Measurements from ENCODE around the gene ARID3B.
A peak's percentile ranks its signal among the peaks of the same experiment; 100 is the strongest.
"Not testable (repeated sequence)": the region's sequence is repeated elsewhere in the genome, so short reads cannot be mapped to it uniquely, and the experiment has no call there.

ARID3B gene

GRCh38 chr15:74523982-74524381 is 17.0 kb upstream of the ARID3B start:
- Mint-ChIP-seq H3K4me3 (no peak overlapping the region), H3K4me1 (ENCODE audit: low read depth) (no peaks in the 10 kb centered on the region), H3K36me3 (ENCODE audit: low read depth) (no peaks in the 10 kb centered on the region), H3K27me3 (no peaks in the 10 kb centered on the region), H3K9me3 (no peaks in the 10 kb centered on the region), H3K27ac (no peak overlapping the region)

GRCh38 chr15:74525309-74525708 is 15.7 kb upstream of the ARID3B start:
- Mint-ChIP-seq H3K4me1 (ENCODE audit: low read depth) (no peaks in the 10 kb centered on the region), H3K36me3 (ENCODE audit: low read depth) (no peaks in the 10 kb centered on the region), H3K27ac (no peak overlapping the region), H3K4me3 (no peak overlapping the region), H3K27me3 (no peaks in the 10 kb centered on the region), H3K9me3 (no peaks in the 10 kb centered on the region)

- H3K27me3 Mint-ChIP-seq = no peaks in the 10 kb centered on the region
- no peaks in the 10 kb centered on the region for H3K9me3 Mint-ChIP-seq
- no peaks in the 10 kb centered on the region for H3K36me3 Mint-ChIP-seq (ENCODE audit: low read depth)
- no peak overlapping the region for H3K27ac Mint-ChIP-seq
- H3K4me1 Mint-ChIP-seq (ENCODE audit: low read depth) = no peaks in the 10 kb centered on the region
- H3K4me3 Mint-ChIP-seq = no peak overlapping the region
These were observed 15.1 kb upstream of the ARID3B start for GRCh38 chr15:74525945-74526344.

GRCh38 chr15:74528876-74529275 is 12.1 kb upstream of the ARID3B start:
- H3K4me3 Mint-ChIP-seq = no peak overlapping the region
- H3K36me3 Mint-ChIP-seq (ENCODE audit: low read depth) = no peaks in the 10 kb centered on the region
- H3K9me3 Mint-ChIP-seq = no peaks in the 10 kb centered on the region
- no peaks in the 10 kb centered on the region for H3K4me1 Mint-ChIP-seq (ENCODE audit: low read depth)
- no peaks in the 10 kb centered on the region for H3K27me3 Mint-ChIP-seq
- no peak overlapping the region for H3K27ac Mint-ChIP-seq

- Mint-ChIP-seq H3K27me3 (no peaks in the 10 kb centered on the region), H3K36me3 (ENCODE audit: low read depth) (no peaks in the 10 kb centered on the region), H3K4me3 (no peak overlapping the region), H3K9me3 (no peaks in the 10 kb centered on the region), H3K4me1 (ENCODE audit: low read depth) (no peaks in the 10 kb centered on the region), H3K27ac (no peak overlapping the region)
These were observed 11.1 kb upstream of the ARID3B start for GRCh38 chr15:74529921-74530320.

- Mint-ChIP-seq H3K9me3 (no peaks in the 10 kb centered on the region), H3K36me3 (ENCODE audit: low read depth) (no peaks in the 10 kb centered on the region), H3K27me3 (no peaks in the 10 kb centered on the region), H3K4me1 (ENCODE audit: low read depth) (no peaks in the 10 kb centered on the region), H3K27ac (no peak overlapping the region), H3K4me3 (no peak overlapping the region)
These were observed 10.3 kb upstream of the ARID3B start for GRCh38 chr15:74530771-74531143.

GRCh38 chr15:74531144-74531811 is 9.7 kb upstream of the ARID3B start:
- Mint-ChIP-seq H3K27ac (no peak overlapping the region), H3K4me3 (no peak overlapping the region), H3K36me3 (ENCODE audit: low read depth) (no peaks in the 10 kb centered on the region), H3K27me3 (no peaks in the 10 kb centered on the region), H3K4me1 (ENCODE audit: low read depth) (no peaks in the 10 kb centered on the region), H3K9me3 (no peaks in the 10 kb centered on the region)

- Mint-ChIP-seq H3K27ac (no peak overlapping the region), H3K9me3 (no peaks in the 10 kb centered on the region), H3K4me3 (no peak overlapping the region), H3K4me1 (ENCODE audit: low read depth) (peaks cover 11% of the 10 kb centered on the region), H3K36me3 (ENCODE audit: low read depth) (peaks cover 7% of the 10 kb centered on the region), H3K27me3 (no peaks in the 10 kb centered on the region)
These were observed 5.5 kb upstream of the ARID3B start for GRCh38 chr15:74535388-74536084.

- no peaks in the 10 kb centered on the region for H3K9me3 Mint-ChIP-seq
- H3K4me1 Mint-ChIP-seq (ENCODE audit: low read depth) = peaks cover 21% of the 10 kb centered on the region
- no peaks in the 10 kb centered on the region for H3K27me3 Mint-ChIP-seq
- H3K27ac Mint-ChIP-seq = no peak overlapping the region
- no peak overlapping the region for H3K4me3 Mint-ChIP-seq
- H3K36me3 Mint-ChIP-seq (ENCODE audit: low read depth) = peaks cover 10% of the 10 kb centered on the region
These were observed 3.3 kb upstream of the ARID3B start for GRCh38 chr15:74537736-74538135.

- not testable (repeated sequence) for H3K27me3 Mint-ChIP-seq, H3K9me3 Mint-ChIP-seq
- Mint-ChIP-seq H3K36me3 (ENCODE audit: low read depth) (peaks cover 17% of the 10 kb centered on the region), H3K4me3 (peak overlapping the region; percentile 91), H3K4me1 (ENCODE audit: low read depth) (peaks cover 38% of the 10 kb centered on the region), H3K27ac (peak overlapping the region; percentile 73)
These were observed 1.5 kb upstream of the ARID3B start for GRCh38 chr15:74539521-74539920.

GRCh38 chr15:74540161-74540760 is 759 bp upstream of the ARID3B start:
- H3K27ac Mint-ChIP-seq = peak overlapping the region; percentile 92
- no peaks in the 10 kb centered on the region for H3K9me3 Mint-ChIP-seq
- H3K27me3 Mint-ChIP-seq = no peaks in the 10 kb centered on the region
- H3K4me3 Mint-ChIP-seq = peak overlapping the region; percentile 91
- H3K36me3 Mint-ChIP-seq (ENCODE audit: low read depth) = peaks cover 23% of the 10 kb centered on the region
- peaks cover 45% of the 10 kb centered on the region for H3K4me1 Mint-ChIP-seq (ENCODE audit: low read depth)

GRCh38 chr15:74541494-74542165 is 610 bp downstream of the ARID3B start:
- H3K27me3 Mint-ChIP-seq = no peaks in the 10 kb centered on the region
- peaks cover 31% of the 10 kb centered on the region for H3K36me3 Mint-ChIP-seq (ENCODE audit: low read depth)
- H3K4me1 Mint-ChIP-seq (ENCODE audit: low read depth) = peaks cover 59% of the 10 kb centered on the region

GRCh38 chr15:74542166-74543042 is 1.4 kb downstream of the ARID3B start:
- H3K36me3 Mint-ChIP-seq (ENCODE audit: low read depth) = peaks cover 34% of the 10 kb centered on the region
- no peaks in the 10 kb centered on the region for H3K9me3 Mint-ChIP-seq
- peaks cover 67% of the 10 kb centered on the region for H3K4me1 Mint-ChIP-seq (ENCODE audit: low read depth)
- H3K27me3 Mint-ChIP-seq = no peaks in the 10 kb centered on the region
- peak overlapping the region; percentile 93 for H3K4me3 Mint-ChIP-seq
- H3K27ac Mint-ChIP-seq = peak overlapping the region; percentile 91

More at GRCh38 chr15:74541494-74542165, 610 bp downstream of the ARID3B start:
- Mint-ChIP-seq H3K9me3 (no peaks in the 10 kb centered on the region), H3K27ac (peak overlapping the region; percentile 91), H3K4me3 (peak overlapping the region; percentile 93)

GRCh38 chr15:74543043-74543422 is 2.0 kb downstream of the ARID3B start:
- peak overlapping the region; percentile 3 for H3K27ac Mint-ChIP-seq
- no peaks in the 10 kb centered on the region for H3K27me3 Mint-ChIP-seq
- H3K36me3 Mint-ChIP-seq (ENCODE audit: low read depth) = peaks cover 39% of the 10 kb centered on the region
- H3K9me3 Mint-ChIP-seq = no peaks in the 10 kb centered on the region
- H3K4me1 Mint-ChIP-seq (ENCODE audit: low read depth) = peaks cover 73% of the 10 kb centered on the region
- H3K4me3 Mint-ChIP-seq = peak overlapping the region; percentile 93
